SKM-1 treated with dmso at 0.1 percent for 144 hours (cell line): Measurements from ENCODE around the gene NCAPG2.

Source experiments
- DNase-seq: peaks from one replicate; lab custom pipeline; 2025; ENCODE audit not compliant: unreplicated experiment; lab: John Stamatoyannopoulos, UW

NCAPG2 gene

DNA sequence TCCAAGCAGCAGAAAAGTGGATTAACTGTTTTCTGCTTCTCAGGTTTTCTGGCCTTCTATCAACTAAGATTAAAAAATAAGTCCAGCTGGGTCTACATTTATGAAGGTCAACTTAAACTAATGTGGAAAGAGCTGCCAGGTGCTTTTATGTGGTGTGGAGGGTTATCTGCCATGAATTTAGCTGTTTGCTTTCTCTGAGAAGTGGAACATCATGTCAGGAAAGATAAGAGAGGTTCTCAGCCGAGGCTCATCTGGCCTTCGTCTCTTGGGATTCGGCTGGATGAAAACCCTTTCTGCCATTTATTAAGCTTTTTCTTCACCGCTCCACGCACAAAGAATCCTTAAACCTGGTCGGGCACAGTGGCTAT, 122.5 kb downstream of the NCAPG2 start:
- no peak for DNase-seq

DNA sequence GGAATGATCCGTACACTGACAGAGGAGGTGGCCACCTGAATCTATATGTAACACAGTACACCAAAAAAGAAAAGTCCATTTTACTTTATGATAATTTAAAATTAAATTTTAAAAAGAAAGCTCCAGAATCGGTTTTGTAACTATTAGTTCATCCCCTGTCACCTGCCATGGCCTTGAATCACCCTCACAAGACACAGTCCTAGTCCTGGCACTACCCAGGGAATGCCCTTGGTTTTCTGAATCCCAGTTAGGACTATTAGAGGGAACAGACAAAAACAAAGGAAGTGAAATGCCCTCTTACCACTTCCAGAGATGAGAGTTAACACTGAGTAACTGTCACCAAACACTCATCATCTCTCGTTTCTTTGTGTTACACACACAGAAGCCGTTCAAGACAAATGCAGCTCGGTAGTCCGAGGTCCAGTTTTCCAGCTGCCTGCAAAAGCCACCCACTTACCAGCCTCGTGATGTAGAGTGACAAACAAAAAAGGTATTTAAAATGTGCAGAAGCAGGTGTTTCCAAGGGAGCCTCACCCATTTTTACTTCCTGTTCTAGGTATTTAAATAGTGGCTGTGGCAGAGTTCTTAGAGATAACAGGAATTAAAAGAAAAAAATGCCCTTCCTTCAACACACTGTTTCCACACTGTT, 123.0 kb downstream of the NCAPG2 start:
- no peak for DNase-seq
